Measurements from ENCODE around the gene ADAM8. TPM values are rescaled to one million over a fixed set of nuclear protein-coding genes. Genes with fewer than 3 reads are reported as not detected.

Gene ADAM8
- total and polyA plus RNA-seq, 9 donors: 0.48 to 5.9 (median 3.4) TPM

DNA sequence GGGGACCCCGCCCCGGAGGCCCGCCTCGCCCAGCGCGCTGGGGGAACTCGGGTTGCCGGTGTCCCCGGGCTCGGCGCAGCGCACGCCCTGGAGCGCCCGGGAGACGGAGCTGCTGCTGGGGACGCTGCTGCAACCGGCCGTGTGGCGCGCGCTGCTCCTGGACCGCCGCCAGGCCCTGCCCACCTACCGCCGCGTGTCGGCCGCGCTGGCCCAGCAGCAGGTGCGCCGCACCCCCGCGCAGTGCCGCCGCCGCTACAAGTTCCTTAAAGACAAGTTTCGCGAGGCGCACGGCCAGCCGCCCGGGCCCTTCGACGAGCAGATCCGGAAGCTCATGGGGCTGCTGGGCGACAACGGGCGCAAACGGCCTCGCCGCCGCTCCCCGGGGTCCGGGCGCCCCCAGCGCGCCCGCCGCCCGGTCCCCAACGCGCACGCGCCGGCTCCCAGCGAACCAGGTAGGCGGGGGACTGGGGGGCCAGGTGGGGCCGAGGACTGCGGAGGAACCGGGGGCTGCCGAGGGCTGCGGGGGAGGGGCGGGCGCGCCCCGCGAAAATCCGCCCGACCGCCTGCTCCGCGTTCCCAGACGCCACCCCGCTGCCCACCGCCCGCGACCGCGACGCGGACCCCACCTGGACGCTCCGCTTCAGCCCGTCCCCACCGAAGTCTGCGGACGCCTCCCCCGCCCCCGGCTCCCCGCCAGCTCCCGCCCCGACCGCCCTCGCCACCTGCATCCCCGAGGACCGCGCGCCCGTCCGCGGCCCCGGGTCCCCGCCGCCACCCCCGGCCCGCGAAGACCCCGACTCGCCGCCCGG lies 46.1 kb downstream of the ADAM8 start:
- H3K36me3 ChIP-seq: no peaks in the 10 kb centered on the region
- H3K4me3 ChIP-seq: no peak overlapping the region
- peaks cover 9% of the 10 kb centered on the region for H3K4me1 ChIP-seq (ENCODE audit: insufficient read depth)
- DNase-seq: no peak
- no peaks in the 10 kb centered on the region for H3K27me3 ChIP-seq
- intact Hi-C loops (cut with DNase I): no loop called here
- WGBS, 3 donors: 2% methylated on average over 46 to 122 of the region's 122 CpGs
- no peak for TF ChIP-seq EP300 (IDR thresholded peaks at IDR 0.05)
- TF ChIP-seq, protein P1, sequence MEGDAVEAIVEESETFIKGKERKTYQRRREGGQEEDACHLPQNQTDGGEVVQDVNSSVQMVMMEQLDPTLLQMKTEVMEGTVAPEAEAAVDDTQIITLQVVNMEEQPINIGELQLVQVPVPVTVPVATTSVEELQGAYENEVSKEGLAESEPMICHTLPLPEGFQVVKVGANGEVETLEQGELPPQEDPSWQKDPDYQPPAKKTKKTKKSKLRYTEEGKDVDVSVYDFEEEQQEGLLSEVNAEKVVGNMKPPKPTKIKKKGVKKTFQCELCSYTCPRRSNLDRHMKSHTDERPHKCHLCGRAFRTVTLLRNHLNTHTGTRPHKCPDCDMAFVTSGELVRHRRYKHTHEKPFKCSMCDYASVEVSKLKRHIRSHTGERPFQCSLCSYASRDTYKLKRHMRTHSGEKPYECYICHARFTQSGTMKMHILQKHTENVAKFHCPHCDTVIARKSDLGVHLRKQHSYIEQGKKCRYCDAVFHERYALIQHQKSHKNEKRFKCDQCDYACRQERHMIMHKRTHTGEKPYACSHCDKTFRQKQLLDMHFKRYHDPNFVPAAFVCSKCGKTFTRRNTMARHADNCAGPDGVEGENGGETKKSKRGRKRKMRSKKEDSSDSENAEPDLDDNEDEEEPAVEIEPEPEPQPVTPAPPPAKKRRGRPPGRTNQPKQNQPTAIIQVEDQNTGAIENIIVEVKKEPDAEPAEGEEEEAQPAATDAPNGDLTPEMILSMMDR (IDR thresholded peaks at IDR 0.05): no peak
- no peak for TF ChIP-seq POLR2A (IDR thresholded peaks at IDR 0.05)
- no peak overlapping the region for H3K27ac ChIP-seq
- H3K9me3 ChIP-seq: no peaks in the 10 kb centered on the region

DNA sequence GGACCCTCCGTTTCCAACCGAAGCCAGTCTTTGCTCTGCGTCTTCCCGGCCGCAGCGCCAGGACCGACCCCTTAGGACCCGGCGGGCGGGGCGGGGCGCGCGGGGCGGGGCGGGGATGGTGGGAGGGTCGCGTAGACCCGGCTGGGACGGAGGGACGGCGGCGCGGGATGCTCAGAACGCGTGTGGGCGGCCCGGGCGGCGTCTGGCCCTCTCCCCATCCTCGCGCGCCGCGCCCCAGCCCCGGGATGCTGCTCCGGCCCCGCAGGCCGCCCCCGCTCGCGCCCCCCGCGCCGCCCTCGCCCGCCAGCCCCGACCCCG lies 46.7 kb downstream of the ADAM8 start, which contains the start of gene UTF1:
UTF1 (plus strand) TSS at position 174 of the 318 bp plus-strand sequence; CDS start at position 246, 72 bp downstream.
- Histone ChIP-seq H3K36me3 (no peaks in the 10 kb centered on the region), H3K27me3 (no peaks in the 10 kb centered on the region), H3K4me3 (no peak within 1 kb of the TSS), H3K4me1 (ENCODE audit: insufficient read depth) (peaks cover 15% of the 10 kb centered on the region), H3K27ac (no peak within 1 kb of the TSS), H3K9me3 (no peaks in the 10 kb centered on the region)
- intact Hi-C loops (cut with DNase I): no loop called here
- WGBS, 3 donors: 1% methylated on average over 28 to 47 of the region's 49 CpGs
- DNase-seq: no peak
- no peak for TF ChIP-seq EP300 (IDR thresholded peaks at IDR 0.05)
- no peak for TF ChIP-seq POLR2A (IDR thresholded peaks at IDR 0.05)
- TF ChIP-seq, protein P1 (IDR thresholded peaks at IDR 0.05): no peak

DNA sequence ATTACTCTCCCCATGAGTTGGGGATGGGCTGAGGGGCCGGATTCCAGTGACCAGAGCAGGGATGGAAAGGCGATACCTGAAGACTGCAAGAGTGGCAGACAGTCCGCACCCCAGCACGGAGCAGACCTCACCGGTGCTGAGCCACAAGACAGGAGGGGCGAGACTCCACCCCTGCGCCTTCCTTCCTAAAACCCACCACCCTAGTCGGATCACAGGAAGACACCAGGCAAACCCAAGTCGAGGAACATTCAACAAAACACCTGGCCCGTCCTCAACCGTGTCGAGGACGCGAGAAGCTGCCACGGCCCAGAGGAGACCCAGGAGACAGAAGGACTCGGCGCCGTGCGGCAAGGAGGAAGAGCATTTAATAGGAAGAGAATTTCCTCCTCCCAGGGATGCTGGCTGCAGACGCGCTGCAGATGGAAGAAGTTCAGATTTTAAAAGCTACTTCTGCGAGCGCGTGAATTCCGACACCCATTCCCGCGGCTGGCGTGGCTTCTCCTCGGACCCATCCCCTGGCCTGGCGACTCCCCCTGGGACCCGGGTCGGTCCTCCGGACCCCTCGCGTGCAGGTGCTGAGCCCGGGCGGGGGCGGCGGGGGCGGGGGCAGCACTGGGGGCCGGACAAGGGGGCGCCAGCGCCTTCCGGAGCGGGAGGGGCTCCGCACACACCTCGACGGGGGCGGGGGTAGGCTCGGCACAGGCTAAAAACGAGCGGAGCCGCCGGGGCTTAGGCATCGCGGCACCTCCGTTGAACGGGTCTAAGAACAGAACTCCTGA lies 47.2 kb downstream of the ADAM8 start:
- Histone ChIP-seq H3K4me1 (ENCODE audit: insufficient read depth) (peaks cover 15% of the 10 kb centered on the region), H3K4me3 (no peak overlapping the region), H3K9me3 (no peaks in the 10 kb centered on the region), H3K36me3 (no peaks in the 10 kb centered on the region), H3K27ac (no peak overlapping the region), H3K27me3 (no peaks in the 10 kb centered on the region)
- TF ChIP-seq, protein P1 (IDR thresholded peaks at IDR 0.05): no peak
- TF ChIP-seq EP300 (IDR thresholded peaks at IDR 0.05): no peak
- no peak for TF ChIP-seq POLR2A (IDR thresholded peaks at IDR 0.05)
- DNase-seq: no peak
- intact Hi-C loops (cut with DNase I): no loop called here
- 17 to 19% (median 17%) methylated on average over 43 to 58 of the region's 58 CpGs for WGBS, 3 donors

- H3K27me3 ChIP-seq: no peaks in the 10 kb centered on the region
- intact Hi-C loops (cut with DNase I): no loop called here
Observed at GRCh38 chr10:133227256-133227655, 49.4 kb downstream of the ADAM8 start.

More at GRCh38 chr10:133227256-133227655, 49.4 kb downstream of the ADAM8 start:
- H3K36me3 ChIP-seq: no peaks in the 10 kb centered on the region
- no peak overlapping the region for H3K27ac ChIP-seq
- peaks cover 20% of the 10 kb centered on the region for H3K4me1 ChIP-seq (ENCODE audit: insufficient read depth)
- no peak for TF ChIP-seq EP300 (IDR thresholded peaks at IDR 0.05)
- no peak for TF ChIP-seq POLR2A (IDR thresholded peaks at IDR 0.05)
- TF ChIP-seq, protein P1 (IDR thresholded peaks at IDR 0.05): no peak
- no peak overlapping the region for H3K4me3 ChIP-seq
- DNase-seq: no peak
- WGBS, 3 donors: 94 to 96% (median 95%) methylated on average over 21 of the region's 21 CpGs
- no peaks in the 10 kb centered on the region for H3K9me3 ChIP-seq
